ENCODE results near the gene WIZ.

WIZ gene

GRCh38 chr19:15433519-15434069, 16.2 kb downstream of the WIZ start:
- H3K36me3 ChIP-seq (ENCODE audit: control insufficient read depth, insufficient read depth, low read length), result peaks cover 2% of the 10 kb centered on the region
- H3K4me3 ChIP-seq (ENCODE audit: low read depth, low read length), result peak overlapping the region; percentile 71
- peaks cover 12% of the 10 kb centered on the region for H3K4me1 ChIP-seq (ENCODE audit: control insufficient read depth, insufficient read depth, low read length)
- no peaks in the 10 kb centered on the region for H3K27me3 ChIP-seq (ENCODE audit: control insufficient read depth, insufficient read depth, low read length)
- no peaks in the 10 kb centered on the region for H3K9me3 ChIP-seq (ENCODE audit: control insufficient read depth, insufficient read depth, low read depth, low read length)
- no peak overlapping the region for H3K27ac ChIP-seq (ENCODE audit: low read depth, low read length)
- H3K9ac ChIP-seq (ENCODE audit: low read length), result no peak overlapping the region

GRCh38 chr19:15432629-15433518, 16.9 kb downstream of the WIZ start:
- Histone ChIP-seq H3K4me1 (ENCODE audit: control insufficient read depth, insufficient read depth, low read length) (peaks cover 12% of the 10 kb centered on the region), H3K27me3 (ENCODE audit: control insufficient read depth, insufficient read depth, low read length) (no peaks in the 10 kb centered on the region), H3K36me3 (ENCODE audit: control insufficient read depth, insufficient read depth, low read length) (peaks cover 4% of the 10 kb centered on the region), H3K9me3 (ENCODE audit: control insufficient read depth, insufficient read depth, low read depth, low read length) (no peaks in the 10 kb centered on the region), H3K9ac (ENCODE audit: low read length) (peak overlapping the region; percentile 8), H3K4me3 (ENCODE audit: low read depth, low read length) (peak overlapping the region; percentile 71), H3K27ac (ENCODE audit: low read depth, low read length) (no peak overlapping the region)

- peak overlapping the region; percentile 82 for H3K9ac ChIP-seq (ENCODE audit: low read length)
- no peaks in the 10 kb centered on the region for H3K9me3 ChIP-seq (ENCODE audit: control insufficient read depth, insufficient read depth, low read depth, low read length)
- H3K4me1 ChIP-seq (ENCODE audit: control insufficient read depth, insufficient read depth, low read length), result peaks cover 12% of the 10 kb centered on the region
- peak overlapping the region; percentile 93 for H3K4me3 ChIP-seq (ENCODE audit: low read depth, low read length)
- no peaks in the 10 kb centered on the region for H3K27me3 ChIP-seq (ENCODE audit: control insufficient read depth, insufficient read depth, low read length)
- H3K36me3 ChIP-seq (ENCODE audit: control insufficient read depth, insufficient read depth, low read length), result peaks cover 13% of the 10 kb centered on the region
- peak overlapping the region; percentile 21; the same call in 1 of the 2 replicates for H3K27ac ChIP-seq (ENCODE audit: low read depth, low read length)
Observed at GRCh38 chr19:15432018-15432494, 17.7 kb downstream of the WIZ start.

GRCh38 chr19:15431396-15432017, 18.2 kb downstream of the WIZ start:
- Histone ChIP-seq H3K4me1 (ENCODE audit: control insufficient read depth, insufficient read depth, low read length) (peaks cover 12% of the 10 kb centered on the region), H3K27me3 (ENCODE audit: control insufficient read depth, insufficient read depth, low read length) (no peaks in the 10 kb centered on the region), H3K36me3 (ENCODE audit: control insufficient read depth, insufficient read depth, low read length) (peaks cover 18% of the 10 kb centered on the region), H3K27ac (ENCODE audit: low read depth, low read length) (peak overlapping the region; percentile 21; the same call in 1 of the 2 replicates), H3K9ac (ENCODE audit: low read length) (peak overlapping the region; percentile 82), H3K4me3 (ENCODE audit: low read depth, low read length) (peak overlapping the region; percentile 93), H3K9me3 (ENCODE audit: control insufficient read depth, insufficient read depth, low read depth, low read length) (no peaks in the 10 kb centered on the region)

- Histone ChIP-seq H3K36me3 (ENCODE audit: control insufficient read depth, insufficient read depth, low read length) (peaks cover 25% of the 10 kb centered on the region), H3K9me3 (ENCODE audit: control insufficient read depth, insufficient read depth, low read depth, low read length) (no peaks in the 10 kb centered on the region), H3K4me1 (ENCODE audit: control insufficient read depth, insufficient read depth, low read length) (peaks cover 12% of the 10 kb centered on the region; the same call in 1 of the 2 replicates), H3K27ac (ENCODE audit: low read depth, low read length) (no peak overlapping the region), H3K27me3 (ENCODE audit: control insufficient read depth, insufficient read depth, low read length) (no peaks in the 10 kb centered on the region), H3K9ac (ENCODE audit: low read length) (no peak overlapping the region), H3K4me3 (ENCODE audit: low read depth, low read length) (no peak overlapping the region)
Observed at GRCh38 chr19:15430526-15431120, 19.1 kb downstream of the WIZ start.

- Histone ChIP-seq H3K9me3 (ENCODE audit: control insufficient read depth, insufficient read depth, low read depth, low read length) (no peaks in the 10 kb centered on the region), H3K36me3 (ENCODE audit: control insufficient read depth, insufficient read depth, low read length) (peaks cover 31% of the 10 kb centered on the region), H3K4me3 (ENCODE audit: low read depth, low read length) (no peak overlapping the region), H3K27ac (ENCODE audit: low read depth, low read length) (no peak overlapping the region), H3K9ac (ENCODE audit: low read length) (peak overlapping the region; percentile 15), H3K4me1 (ENCODE audit: control insufficient read depth, insufficient read depth, low read length) (peaks cover 12% of the 10 kb centered on the region; the same call in 1 of the 2 replicates), H3K27me3 (ENCODE audit: control insufficient read depth, insufficient read depth, low read length) (no peaks in the 10 kb centered on the region)
Observed at GRCh38 chr19:15429825-15430467, 19.8 kb downstream of the WIZ start.

- Histone ChIP-seq H3K4me3 (ENCODE audit: low read depth, low read length) (no peak overlapping the region), H3K27me3 (ENCODE audit: control insufficient read depth, insufficient read depth, low read length) (no peaks in the 10 kb centered on the region), H3K4me1 (ENCODE audit: control insufficient read depth, insufficient read depth, low read length) (peaks cover 12% of the 10 kb centered on the region; the same call in 1 of the 2 replicates), H3K9me3 (ENCODE audit: control insufficient read depth, insufficient read depth, low read depth, low read length) (no peaks in the 10 kb centered on the region), H3K27ac (ENCODE audit: low read depth, low read length) (no peak overlapping the region), H3K36me3 (ENCODE audit: control insufficient read depth, insufficient read depth, low read length) (peaks cover 38% of the 10 kb centered on the region), H3K9ac (ENCODE audit: low read length) (no peak overlapping the region)
Observed at GRCh38 chr19:15428956-15429824, 20.6 kb downstream of the WIZ start.

- peaks cover 50% of the 10 kb centered on the region for H3K36me3 ChIP-seq (ENCODE audit: control insufficient read depth, insufficient read depth, low read length)
- 0 out of 2 replicates have a peak, but pooled peaks cover 6% of the 10 kb centered on the region for H3K9me3 ChIP-seq (ENCODE audit: control insufficient read depth, insufficient read depth, low read depth, low read length)
- H3K27ac ChIP-seq (ENCODE audit: low read depth, low read length), result no peak overlapping the region
Observed at GRCh38 chr19:15427991-15428471, 21.7 kb downstream of the WIZ start.

GRCh38 chr19:15427350-15427700, 22.4 kb downstream of the WIZ start:
- 0 out of 2 replicates have a peak, but pooled peaks cover 6% of the 10 kb centered on the region for H3K9me3 ChIP-seq (ENCODE audit: control insufficient read depth, insufficient read depth, low read depth, low read length)
- no peak overlapping the region for H3K4me3 ChIP-seq (ENCODE audit: low read depth, low read length)
- H3K27ac ChIP-seq (ENCODE audit: low read depth, low read length), result no peak overlapping the region
- H3K9ac ChIP-seq (ENCODE audit: low read length), result no peak overlapping the region
- H3K4me1 ChIP-seq (ENCODE audit: control insufficient read depth, insufficient read depth, low read length), result peaks cover 7% of the 10 kb centered on the region; the same call in 1 of the 2 replicates
- H3K36me3 ChIP-seq (ENCODE audit: control insufficient read depth, insufficient read depth, low read length), result peaks cover 57% of the 10 kb centered on the region
- H3K27me3 ChIP-seq (ENCODE audit: control insufficient read depth, insufficient read depth, low read length), result no peaks in the 10 kb centered on the region

More at GRCh38 chr19:15427991-15428471, 21.7 kb downstream of the WIZ start:
- Histone ChIP-seq H3K4me3 (ENCODE audit: low read depth, low read length) (no peak overlapping the region), H3K4me1 (ENCODE audit: control insufficient read depth, insufficient read depth, low read length) (peaks cover 7% of the 10 kb centered on the region; the same call in 1 of the 2 replicates), H3K27me3 (ENCODE audit: control insufficient read depth, insufficient read depth, low read length) (no peaks in the 10 kb centered on the region), H3K9ac (ENCODE audit: low read length) (no peak overlapping the region)
